Spinal cord (tissue), 10 donors: ENCODE results near the gene TMEM208. TPM values are rescaled to one million over a fixed set of nuclear protein-coding genes. Genes with fewer than 3 reads are reported as not detected.

Source experiments
- DNase-seq, 6 donors: peaks; one replicate each; pipeline versions ENCODE4 v3.0.0 to v3.0.0-alpha.2; 2013 to 2015; ENCODE audit warnings: low spot score in 6 of 6, low read depth in 4 of 6
- H3K27ac ChIP-seq: one replicate; pipeline ENCODE4 v1.5.1; 2013; ENCODE audit warnings: low read depth, low read length, control low read depth
- H3K27me3 ChIP-seq: one replicate; pipeline ENCODE4 v1.6.1; 2013; ENCODE audit warnings: low read length; ENCODE audit not compliant: control insufficient read depth, insufficient read depth
- H3K36me3 ChIP-seq: one replicate; pipeline ENCODE4 v1.6.1; 2013; ENCODE audit warnings: low read length; ENCODE audit not compliant: control insufficient read depth, insufficient read depth
- H3K4me1 ChIP-seq: one replicate; pipeline ENCODE4 v1.6.1; 2013; ENCODE audit warnings: low read length; ENCODE audit not compliant: control insufficient read depth, insufficient read depth
- H3K4me3 ChIP-seq: one replicate; pipeline ENCODE4 v1.5.1; 2013; ENCODE audit warnings: low read depth, low read length, control low read depth
- H3K9me3 ChIP-seq: one replicate; pipeline ENCODE4 v1.6.1; 2013; ENCODE audit warnings: low read length; ENCODE audit not compliant: control insufficient read depth, insufficient read depth
- WGBS: methylation state at CpG from one replicate; pipeline ENCODE4 v1.1.5; 2013; ENCODE audit warnings: missing lambda C conversion rate; ENCODE audit not compliant: insufficient coverage; 5-methylcytosine and 5-hydroxymethylcytosine counted together
- polyA plus RNA-seq, 2 donors: library from polyadenylated mRNA; unstranded; fragments of 120-200 nt; gene quantifications; one replicate each; pipeline ENCODE4 v1.2.1, GENCODE V29; 2013; ENCODE audit not compliant: insufficient read length in 2 of 2
- small RNA-seq: library from RNA; depleted of rRNA; stranded (forward); fragments of <200 nt; gene quantifications from one replicate; pipeline ENCODE3, GENCODE V24; 2014; ENCODE audit warnings: low replicate concordance
- total RNA-seq, 2 donors: library from RNA; depleted of rRNA in 1 of 2; stranded (reverse); fragments of 120-200 nt in 1 of 2; fragments of >200 nt in 1 of 2; gene quantifications; one replicate each; pipeline versions ENCODE4 v1.2.3 to v1.2.4, GENCODE V29; 2013 to 2014
- donor health status: healthy.

Gene TMEM208
- total and polyA plus RNA-seq, 4 donors = 18.8 to 57.4 (median 45.7) TPM

DNA sequence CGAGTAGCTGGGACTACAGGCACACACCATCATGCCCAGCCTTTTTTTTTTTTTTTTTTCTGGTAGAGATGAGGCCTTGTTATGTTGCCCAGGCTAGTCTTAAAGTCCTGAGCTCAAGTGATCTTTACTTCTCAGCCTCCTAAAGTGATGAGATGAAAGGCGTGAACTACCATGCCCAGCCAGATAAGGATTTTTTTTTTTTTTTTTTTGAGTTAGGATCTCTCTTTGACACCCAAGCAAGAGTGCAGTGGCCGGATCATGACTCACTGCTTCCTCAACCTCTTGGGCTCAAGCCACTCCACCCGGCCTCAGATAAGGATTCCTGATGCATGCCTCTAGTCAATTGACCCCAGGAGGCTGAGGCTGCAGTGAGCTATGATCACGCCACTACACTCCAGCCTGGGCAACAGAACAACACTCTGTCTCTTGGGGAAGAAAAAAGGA lies 41.2 kb downstream of the TMEM208 start:
- Histone ChIP-seq H3K27ac (no peak overlapping the region), H3K4me1 (no peaks in the 10 kb centered on the region), H3K36me3 (peaks cover 11% of the 10 kb centered on the region), H3K4me3 (no peak overlapping the region), H3K9me3 (no peaks in the 10 kb centered on the region), H3K27me3 (no peaks in the 10 kb centered on the region)
- WGBS = no CpG with 5 or more reads among the region's 5 CpGs
- no peak for DNase-seq

DNA sequence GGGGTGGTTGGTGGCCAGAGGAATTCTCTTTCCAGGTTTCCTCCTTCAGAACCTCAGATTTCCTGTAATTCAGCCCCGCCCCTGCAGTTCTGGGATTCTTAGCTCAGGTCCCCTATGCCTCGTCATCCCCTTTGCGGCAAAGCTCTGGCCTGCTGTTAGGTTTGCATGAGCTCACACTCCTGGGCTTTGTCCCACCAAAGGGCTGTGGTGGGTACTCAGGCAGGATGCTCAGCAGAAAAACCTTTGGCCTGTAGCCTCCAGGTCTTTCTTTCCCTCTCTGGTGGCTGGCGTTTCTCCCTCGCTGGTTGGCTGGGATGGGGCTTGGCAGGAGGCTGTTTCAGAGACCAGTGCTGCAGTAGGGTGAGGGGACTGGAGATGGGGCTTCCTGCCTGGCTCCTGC lies 42.8 kb downstream of the TMEM208 start:
- peaks cover 11% of the 10 kb centered on the region for H3K36me3 ChIP-seq
- H3K27ac ChIP-seq = no peak overlapping the region
- DNase-seq = no peak
- H3K4me1 ChIP-seq = no peaks in the 10 kb centered on the region
- 49% methylated on average over 3 of the region's 5 CpGs for WGBS
- H3K4me3 ChIP-seq = no peak overlapping the region
- H3K9me3 ChIP-seq = no peaks in the 10 kb centered on the region
- no peaks in the 10 kb centered on the region for H3K27me3 ChIP-seq

DNA sequence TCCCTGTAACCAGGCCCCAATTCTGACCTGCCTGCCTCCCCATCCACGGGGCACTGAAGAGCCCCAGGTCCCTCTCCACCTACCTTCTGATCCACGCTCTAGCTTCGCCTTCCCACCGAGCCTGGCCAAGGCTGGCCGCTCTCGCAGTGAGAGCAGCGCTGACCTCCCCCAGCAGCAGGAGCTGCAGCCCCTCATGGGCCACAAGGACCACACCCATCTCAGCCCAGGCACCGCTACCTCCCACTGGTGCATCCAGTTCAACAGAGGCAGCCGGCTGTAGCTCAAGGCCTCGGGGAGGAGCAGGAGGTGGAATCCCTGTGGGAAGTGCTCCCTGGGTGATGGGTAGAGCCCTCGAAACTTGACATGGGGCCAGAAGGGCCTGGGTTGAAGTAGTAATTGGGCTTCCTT lies 44.0 kb downstream of the TMEM208 start:
- WGBS = 88% methylated on average over 9 of the region's 11 CpGs
- Histone ChIP-seq H3K4me3 (no peak overlapping the region), H3K4me1 (no peaks in the 10 kb centered on the region), H3K9me3 (no peaks in the 10 kb centered on the region), H3K36me3 (peaks cover 11% of the 10 kb centered on the region), H3K27ac (no peak overlapping the region), H3K27me3 (no peaks in the 10 kb centered on the region)
- DNase-seq = no peak

DNA sequence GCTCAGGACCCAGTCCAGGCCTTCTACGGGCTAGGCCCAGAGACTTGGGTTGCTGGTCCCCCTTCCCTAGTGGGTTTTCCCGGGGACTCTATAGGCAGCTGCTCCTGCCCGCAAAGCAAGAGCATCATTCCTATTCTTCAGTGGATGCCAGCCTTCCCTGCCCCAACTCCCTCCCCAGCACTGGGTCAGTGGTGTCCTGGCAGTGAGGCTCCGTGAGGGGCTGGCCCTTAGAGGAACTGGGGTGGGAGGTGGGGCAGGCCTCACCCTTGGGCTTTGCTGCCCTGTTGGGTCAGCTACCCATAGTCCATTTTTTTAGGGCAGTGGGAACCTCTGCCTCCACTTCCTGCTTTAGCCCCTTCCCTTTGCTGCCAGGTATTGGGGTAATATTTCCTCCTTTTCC lies 44.5 kb downstream of the TMEM208 start:
- Histone ChIP-seq H3K36me3 (peaks cover 11% of the 10 kb centered on the region), H3K27me3 (no peaks in the 10 kb centered on the region), H3K9me3 (no peaks in the 10 kb centered on the region), H3K27ac (no peak overlapping the region), H3K4me1 (no peaks in the 10 kb centered on the region), H3K4me3 (no peak overlapping the region)
- DNase-seq = no peak
- 82% methylated on average over 3 of the region's 4 CpGs for WGBS

DNA sequence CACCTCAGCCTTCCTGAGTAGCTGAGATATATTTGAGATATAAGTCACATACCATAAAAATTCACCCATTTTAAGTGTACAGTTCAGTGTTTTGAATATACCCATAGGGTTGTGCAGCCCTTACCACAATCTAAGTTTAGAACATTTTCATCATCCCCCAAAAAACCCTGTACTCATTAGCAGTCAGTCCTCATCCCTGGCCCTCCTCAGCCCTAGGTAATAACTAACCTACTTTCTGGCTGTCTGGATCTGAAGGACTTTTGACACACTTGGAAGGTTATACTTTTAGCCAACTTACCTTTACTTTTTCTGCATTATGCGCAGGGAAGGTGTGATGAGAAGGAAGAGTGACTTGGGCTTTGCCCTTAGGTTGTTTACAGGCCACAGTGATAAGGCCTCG lies 48.4 kb downstream of the TMEM208 start:
- peaks cover 5% of the 10 kb centered on the region for H3K27me3 ChIP-seq
- H3K36me3 ChIP-seq = peaks cover 11% of the 10 kb centered on the region
- no peak for DNase-seq
- H3K4me1 ChIP-seq = peaks cover 7% of the 10 kb centered on the region
- H3K9me3 ChIP-seq = no peaks in the 10 kb centered on the region
- no peak overlapping the region for H3K27ac ChIP-seq
- no peak overlapping the region for H3K4me3 ChIP-seq
- WGBS = no CpG with 5 or more reads among the region's 2 CpGs

DNA sequence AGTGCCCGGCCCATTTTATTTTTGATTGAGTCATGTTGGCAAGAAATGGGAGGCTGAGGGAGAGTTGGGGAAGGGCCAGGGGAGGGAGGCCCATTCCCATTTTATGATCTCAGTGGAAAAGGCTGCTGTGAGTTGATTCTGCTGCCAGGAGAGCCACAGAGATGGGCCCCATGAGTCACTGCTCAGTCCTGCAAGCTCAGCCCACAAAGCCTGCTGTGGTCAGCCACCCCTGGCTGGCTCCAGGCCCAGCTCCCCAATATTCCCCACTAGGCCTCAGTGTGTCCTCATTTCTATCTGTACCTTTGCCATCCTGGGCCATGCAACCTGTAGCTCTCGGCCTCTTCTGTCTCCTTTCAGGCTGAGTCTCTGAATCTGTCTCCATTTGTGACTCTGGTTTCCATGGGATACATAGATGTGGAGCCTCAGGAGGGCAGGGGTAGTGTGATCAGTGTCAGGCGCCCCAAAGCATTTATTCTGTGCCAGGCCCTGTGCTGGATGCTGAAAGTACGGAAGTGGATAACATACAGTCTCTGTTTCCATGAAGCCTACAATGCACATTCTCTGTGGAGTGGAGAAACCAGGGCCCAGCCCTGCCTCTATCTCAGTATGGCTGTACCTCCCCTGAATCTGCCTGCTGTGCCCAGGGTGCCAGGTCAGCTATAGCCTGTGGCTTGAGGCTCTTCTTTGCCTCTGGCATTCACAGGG lies 50.5 kb downstream of the TMEM208 start:
- H3K9me3 ChIP-seq = no peaks in the 10 kb centered on the region
- 89% methylated on average over 4 of the region's 4 CpGs for WGBS
- peaks cover 5% of the 10 kb centered on the region for H3K27me3 ChIP-seq
- peaks cover 3% of the 10 kb centered on the region for H3K36me3 ChIP-seq
- H3K27ac ChIP-seq = no peak overlapping the region
- no peak overlapping the region for H3K4me3 ChIP-seq
- peak in 1 of 6 donors; percentile 7 for DNase-seq
- H3K4me1 ChIP-seq = peaks cover 7% of the 10 kb centered on the region

DNA sequence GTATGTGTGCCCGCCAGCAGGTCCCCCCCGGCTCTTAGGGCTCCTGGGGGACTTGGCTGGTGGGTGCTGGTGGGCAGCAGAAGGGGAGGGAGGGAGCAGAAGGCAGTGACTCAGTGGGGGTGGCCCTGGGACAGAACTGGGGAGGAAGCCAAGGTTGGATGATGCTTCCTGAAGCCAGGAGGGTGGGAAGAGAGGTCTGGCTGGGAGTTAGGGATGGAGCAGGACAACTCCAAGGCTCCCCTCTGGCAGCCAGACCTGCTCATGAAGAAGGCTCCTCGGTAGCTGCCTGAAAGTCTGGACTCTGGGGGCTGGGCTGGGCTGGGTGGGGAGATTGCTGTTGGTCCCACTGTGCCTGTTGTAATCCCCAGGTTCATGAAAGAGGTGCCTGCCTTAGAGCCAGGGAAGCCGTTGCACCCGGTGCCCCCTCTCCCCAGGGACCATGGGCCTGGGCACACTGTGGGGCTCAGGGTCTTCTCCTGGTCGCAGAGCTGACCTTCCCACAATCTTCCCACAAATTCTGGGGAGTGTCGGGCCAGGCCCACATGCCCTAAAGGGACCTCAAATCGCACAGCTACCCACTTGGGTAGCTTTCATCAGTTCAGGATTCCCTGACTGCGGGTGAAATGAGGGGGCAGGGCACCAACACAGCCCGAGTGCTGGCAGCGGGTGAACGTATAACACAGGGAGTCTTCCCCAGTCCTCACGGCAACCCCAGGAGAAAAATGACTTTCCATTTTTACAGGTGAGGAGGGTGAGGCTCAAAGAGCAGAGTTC lies 51.3 kb downstream of the TMEM208 start:
- DNase-seq = no peak
- H3K4me1 ChIP-seq = peaks cover 7% of the 10 kb centered on the region
- peaks cover 5% of the 10 kb centered on the region for H3K27me3 ChIP-seq
- no peaks in the 10 kb centered on the region for H3K9me3 ChIP-seq
- WGBS = 72% methylated on average over 12 of the region's 13 CpGs
- H3K27ac ChIP-seq = no peak overlapping the region
- peaks cover 3% of the 10 kb centered on the region for H3K36me3 ChIP-seq
- peak overlapping the region; percentile 35 for H3K4me3 ChIP-seq

Small RNAs within 50 kb of the gene (small RNA-seq; reads per million reads assigned to genes)
- gene MIR328 = 13.2 reads per million, percentile 96 among the genes with 10 or more reads in this experiment

Other genes with a start within 250 kb of the TMEM208 start
- gene CES4A, start 238.5 kb upstream of the TMEM208 start, total RNA-seq = 10 to 100 TPM in 1 of 2 donors, 1 to 10 TPM in 1; 9.8 to 22.5 TPM
- gene CES4A, start 238.5 kb upstream of the TMEM208 start, polyA plus RNA-seq = 10 to 100 TPM; 18.5 to 48.6 TPM
- gene CBFB, start 198.0 kb upstream of the TMEM208 start, total RNA-seq = 10 to 100 TPM; 45.4 to 59.4 TPM
- gene CBFB, start 198.0 kb upstream of the TMEM208 start, polyA plus RNA-seq = 10 to 100 TPM; 36.1 to 38.6 TPM
- 10 to 100 TPM; 15.5 to 32.2 TPM for gene PHAF1, start 117.2 kb upstream of the TMEM208 start, total RNA-seq
- 10 to 100 TPM; 23.5 to 24.7 TPM for gene PHAF1, start 117.2 kb upstream of the TMEM208 start, polyA plus RNA-seq
- gene B3GNT9, start 76.1 kb upstream of the TMEM208 start, total RNA-seq = 10 to 100 TPM; 10.8 to 34.9 TPM
- gene B3GNT9, start 76.1 kb upstream of the TMEM208 start, polyA plus RNA-seq = 10 to 100 TPM in 1 of 2 donors, 1 to 10 TPM in 1; 6.2 to 11.1 TPM
- gene TRADD, start 67.2 kb upstream of the TMEM208 start, total RNA-seq = 10 to 100 TPM; 12.1 to 13.9 TPM
- 10 to 100 TPM; 11.6 to 17.0 TPM for gene TRADD, start 67.2 kb upstream of the TMEM208 start, polyA plus RNA-seq
- gene FBXL8, start 67.2 kb upstream of the TMEM208 start, total RNA-seq = 1 to 10 TPM; 1.9 to 3.9 TPM
- 1 to 10 TPM; 1.8 to 5.3 TPM for gene FBXL8, start 67.2 kb upstream of the TMEM208 start, polyA plus RNA-seq
- 10 to 100 TPM; 14.0 to 55.0 TPM for gene HSF4, start 62.4 kb upstream of the TMEM208 start, total RNA-seq
- gene HSF4, start 62.4 kb upstream of the TMEM208 start, polyA plus RNA-seq = 10 to 100 TPM; 28.5 to 54.5 TPM
- 10 to 100 TPM; 14.0 to 17.9 TPM for gene NOL3, start 56.6 kb upstream of the TMEM208 start, total RNA-seq
- gene NOL3, start 56.6 kb upstream of the TMEM208 start, polyA plus RNA-seq = 10 to 100 TPM; 20.3 to 25.4 TPM
- gene MATCAP1, start 43.2 kb upstream of the TMEM208 start, total RNA-seq = 10 to 100 TPM; 22.2 to 34.6 TPM
- 100 to 1,000 TPM; 127 to 157 TPM for gene MATCAP1, start 43.2 kb upstream of the TMEM208 start, polyA plus RNA-seq
- gene EXOC3L1, start 37.0 kb upstream of the TMEM208 start, total RNA-seq = 1 to 10 TPM; 1.1 to 2.3 TPM
- gene EXOC3L1, start 37.0 kb upstream of the TMEM208 start, polyA plus RNA-seq = 1 to 10 TPM; 5.4 to 5.5 TPM
- gene E2F4, start 35.0 kb upstream of the TMEM208 start, total RNA-seq = 10 to 100 TPM; 16.7 to 39.4 TPM
- 10 to 100 TPM; 42.1 to 53.5 TPM for gene E2F4, start 35.0 kb upstream of the TMEM208 start, polyA plus RNA-seq
- 1 to 10 TPM in 1 of 2 donors, under 1 TPM in 1; 0.10 to 1.2 TPM for gene ELMO3, start 28.0 kb upstream of the TMEM208 start, total RNA-seq
- gene ELMO3, start 28.0 kb upstream of the TMEM208 start, polyA plus RNA-seq = 1 to 10 TPM; 1.5 to 2.9 TPM
- 10 to 100 TPM in 1 of 2 donors, 1 to 10 TPM in 1; 5.4 to 21.5 TPM for gene FHOD1, start 20.4 kb downstream of the TMEM208 start, total RNA-seq
- 10 to 100 TPM; 23.9 to 34.3 TPM for gene FHOD1, start 20.4 kb downstream of the TMEM208 start, polyA plus RNA-seq
- 1 to 10 TPM; 1.4 to 1.7 TPM for gene SLC9A5, start 21.8 kb downstream of the TMEM208 start, total RNA-seq
- 1 to 10 TPM; 6.1 to 9.1 TPM for gene SLC9A5, start 21.8 kb downstream of the TMEM208 start, polyA plus RNA-seq
- 10 to 100 TPM in 1 of 2 donors, 1 to 10 TPM in 1; 6.0 to 10.9 TPM for gene PLEKHG4, start 52.4 kb downstream of the TMEM208 start, total RNA-seq
- 1 to 10 TPM; 5.5 to 6.1 TPM for gene PLEKHG4, start 52.4 kb downstream of the TMEM208 start, polyA plus RNA-seq
- gene KCTD19, start 99.6 kb downstream of the TMEM208 start, total RNA-seq = under 1 TPM; 0.50 to 0.99 TPM
- 1 to 10 TPM; 2.2 to 2.7 TPM for gene KCTD19, start 99.6 kb downstream of the TMEM208 start, polyA plus RNA-seq
- gene LRRC36, start 99.7 kb downstream of the TMEM208 start, total RNA-seq = 1 to 10 TPM; 4.3 to 4.6 TPM
- gene LRRC36, start 99.7 kb downstream of the TMEM208 start, polyA plus RNA-seq = 10 to 100 TPM in 1 of 2 donors, 1 to 10 TPM in 1; 7.1 to 10.9 TPM
- gene TPPP3, start 166.4 kb downstream of the TMEM208 start, total RNA-seq = 10 to 100 TPM; 34.2 to 37.5 TPM
- 100 to 1,000 TPM; 109 to 115 TPM for gene TPPP3, start 166.4 kb downstream of the TMEM208 start, polyA plus RNA-seq
- 10 to 100 TPM in 1 of 2 donors, 1 to 10 TPM in 1; 3.5 to 12.6 TPM for gene ZDHHC1, start 189.3 kb downstream of the TMEM208 start, total RNA-seq
- gene ZDHHC1, start 189.3 kb downstream of the TMEM208 start, polyA plus RNA-seq = 10 to 100 TPM; 14.7 to 18.7 TPM
- gene HSD11B2, start 204.0 kb downstream of the TMEM208 start, total RNA-seq = 1 to 10 TPM; 3.0 to 4.6 TPM
- 1 to 10 TPM; 5.7 to 9.3 TPM for gene HSD11B2, start 204.0 kb downstream of the TMEM208 start, polyA plus RNA-seq